GM12801 (cell line): ENCODE data around the gene PCDHA8.

ENCODE experiments used
- CTCF ChIP-seq: IDR thresholded peaks from one replicate; pipeline ENCODE4 v1.5.1; 2011; ENCODE audit warnings: control low read depth; ENCODE audit not compliant: insufficient read length; ENCODE audit errors: extremely low read depth

Gene PCDHA8

DNA sequence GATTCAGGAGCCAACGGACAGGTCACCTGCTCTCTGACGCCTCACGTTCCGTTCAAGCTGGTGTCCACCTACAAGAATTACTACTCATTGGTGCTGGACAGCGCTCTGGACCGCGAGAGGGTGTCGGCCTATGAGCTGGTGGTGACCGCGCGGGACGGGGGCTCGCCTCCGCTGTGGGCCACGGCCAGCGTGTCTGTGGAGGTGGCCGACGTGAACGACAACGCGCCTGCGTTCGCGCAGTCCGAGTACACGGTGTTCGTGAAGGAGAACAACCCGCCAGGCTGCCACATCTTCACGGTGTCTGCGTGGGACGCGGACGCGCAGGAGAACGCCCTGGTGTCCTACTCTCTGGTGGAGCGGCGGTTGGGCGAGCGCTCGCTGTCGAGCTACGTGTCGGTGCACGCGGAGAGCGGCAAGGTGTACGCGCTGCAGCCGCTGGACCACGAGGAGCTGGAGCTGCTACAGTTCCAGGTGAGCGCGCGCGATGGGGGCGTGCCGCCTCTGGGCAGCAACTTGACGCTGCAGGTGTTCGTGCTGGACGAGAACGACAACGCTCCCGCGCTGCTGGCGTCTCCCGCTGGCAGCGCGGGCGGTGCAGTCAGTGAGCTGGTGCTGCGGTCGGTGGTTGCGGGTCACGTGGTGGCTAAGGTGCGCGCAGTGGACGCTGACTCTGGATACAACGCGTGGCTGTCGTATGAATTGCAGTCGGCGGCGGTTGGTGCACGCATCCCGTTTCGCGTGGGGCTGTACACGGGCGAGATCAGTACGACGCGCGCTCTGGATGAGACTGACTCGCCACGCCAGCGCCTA is 16.4 kb downstream of the PCDHA8 start:
- no peak for TF ChIP-seq CTCF

- no peak for TF ChIP-seq CTCF
Measured at GRCh38 chr5:140857987-140858240, 16.9 kb downstream of the PCDHA8 start.

DNA sequence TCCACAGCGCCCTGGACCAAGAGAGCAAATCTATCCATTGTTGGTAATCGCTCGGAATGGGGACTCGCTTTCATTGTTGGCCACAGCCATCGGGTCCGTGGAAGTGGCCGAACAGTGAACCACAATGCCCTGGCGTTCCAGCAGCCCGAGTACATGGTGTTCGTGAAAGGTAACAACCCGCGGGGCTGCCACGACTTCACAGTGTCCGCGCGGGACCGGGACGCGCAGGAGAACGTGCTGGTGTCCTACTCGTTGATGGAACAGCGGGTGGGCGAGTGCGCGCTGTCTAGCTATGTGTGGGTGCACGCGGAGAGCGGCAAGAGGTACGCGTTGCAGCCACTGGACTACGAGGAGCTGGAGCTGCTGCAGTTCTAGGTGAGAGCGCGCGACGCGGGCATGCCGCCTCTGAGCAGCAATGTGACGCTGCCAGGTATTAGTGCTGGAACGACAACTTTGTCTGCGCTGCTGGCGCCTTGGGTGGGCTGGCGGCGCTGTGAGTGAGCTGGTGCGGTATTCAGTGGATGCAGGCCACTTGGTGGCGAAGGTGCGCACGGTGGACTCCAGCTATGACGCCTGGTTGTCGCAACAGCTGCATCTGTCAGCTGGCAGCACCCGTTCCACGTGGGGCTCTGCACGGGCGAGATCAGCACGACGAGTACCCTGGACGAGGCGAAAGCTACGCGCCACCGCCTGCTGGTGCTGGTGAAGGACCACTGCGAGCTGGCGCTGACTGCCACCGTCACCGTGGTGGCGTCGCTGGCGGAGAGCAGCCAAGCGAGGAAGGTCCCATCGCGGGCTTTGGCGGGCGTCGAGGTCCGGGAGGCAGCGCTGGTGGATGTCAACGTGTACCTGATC is 21.7 kb downstream of the PCDHA8 start:
- TF ChIP-seq CTCF: no peak

DNA sequence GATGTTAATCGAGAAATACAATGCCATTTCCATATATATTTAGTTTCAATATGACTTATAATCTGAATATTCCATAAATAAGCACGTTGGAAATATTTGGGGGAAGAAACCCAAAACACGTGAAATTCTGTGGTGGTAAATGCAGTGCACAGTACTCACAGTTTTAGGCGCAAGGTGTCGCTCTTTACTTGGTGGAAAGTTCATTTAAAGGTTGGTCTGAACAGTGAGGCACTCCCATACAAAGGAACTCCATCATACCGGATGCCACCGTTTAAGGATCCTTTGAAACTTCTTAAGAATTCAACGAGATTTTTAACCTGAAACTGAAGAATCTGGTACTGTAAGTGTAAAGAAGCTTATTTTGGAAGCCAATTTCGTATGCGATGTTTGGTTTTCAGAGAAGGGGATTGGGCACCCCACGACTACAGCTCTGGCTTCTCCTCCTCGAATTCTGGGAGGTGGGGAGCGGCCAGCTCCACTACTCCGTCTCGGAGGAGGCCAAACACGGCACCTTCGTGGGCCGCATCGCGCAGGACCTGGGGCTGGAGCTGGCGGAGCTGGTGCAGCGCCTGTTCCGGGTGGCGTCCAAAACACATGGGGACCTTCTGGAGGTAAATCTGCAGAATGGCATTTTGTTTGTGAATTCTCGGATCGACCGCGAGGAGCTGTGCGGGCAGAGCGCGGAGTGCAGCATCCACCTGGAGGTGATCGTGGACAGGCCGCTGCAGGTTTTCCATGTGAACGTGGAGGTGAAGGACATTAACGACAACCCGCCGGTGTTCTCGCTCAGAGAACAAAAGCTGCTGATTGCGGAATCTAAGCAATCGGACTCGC is 28.0 kb downstream of the PCDHA8 start, which contains the start of gene PCDHA11:
TSS of gene PCDHA11 (plus strand) at position 237 of the 834 bp plus-strand sequence. CDS start at position 384, 147 bp downstream.
- TF ChIP-seq CTCF: no peak

GRCh38 chr5:140869555-140869886 is 28.5 kb downstream of the PCDHA8 start:
- no peak for TF ChIP-seq CTCF

GRCh38 chr5:140870221-140871201 is 29.5 kb downstream of the PCDHA8 start:
- no peak for TF ChIP-seq CTCF
